GM12878 (cell line): ENCODE results near the gene CDK5R2. TPM values are rescaled to one million over a fixed set of nuclear protein-coding genes. Genes with fewer than 3 reads are reported as not detected.

Experiments used
- ATAC-seq: fragments of 200-7000 bp; cut with Tn5 transposase; 3 replicates; pipeline ENCODE4 v1.9.1; 2020; ENCODE audit warnings: mild to moderate bottlenecking, moderate library complexity
- BruUV-seq: library from RNA; stranded (reverse); fragments of 400-500 nt; replicated peaks from 2 replicates; lab custom pipeline; 2021; lab: Mats Ljungman, UMichigan
- CTCF ChIA-PET: fragments of 300-600 bp; sonication (Branson Sonifier 250); formaldehyde crosslinking; extraction: SDS; loops from one replicate; lab custom pipeline; 2021; ENCODE audit warnings: inconsistent platforms; lab: Yijun Ruan, JAX
- POLR2A ChIA-PET: fragments of 350-600 bp; formaldehyde crosslinking; extraction: SDS; loops from one replicate; lab custom pipeline; 2021; ENCODE audit warnings: inconsistent platforms; lab: Charles Lee
- RAD21 ChIA-PET: fragments of 300-600 bp; sonication (Branson Sonifier 250); formaldehyde crosslinking; loops from one replicate; lab custom pipeline; 2023; ENCODE audit warnings: antibody characterized with exemption; ENCODE audit not compliant: unreplicated experiment; lab: Charles Lee
- SMC1A ChIA-PET: fragments of 300-600 bp; sonication (Branson Sonifier 250); formaldehyde crosslinking; loops from one replicate; lab custom pipeline; 2023; ENCODE audit not compliant: unreplicated experiment, uncharacterized antibody; lab: Charles Lee
- DNase-seq: peaks from one replicate; pipeline ENCODE4 v3.0.0-alpha.2; 2011; ENCODE audit warnings: low read depth, low spot score
- FAIRE-seq: peaks from 3 replicates; lab custom pipeline; 2011; peaks lifted over from hg19 to GRCh38; lab: Jason Lieb, UNC
- H2AFZ ChIP-seq: 2 replicates; pipeline ENCODE4 v1.6.0; 2011; ENCODE audit warnings: low read depth, low read length, control low read depth; ENCODE audit not compliant: control insufficient read depth
- H3K27ac ChIP-seq: 2 replicates; pipeline ENCODE4 v1.5.1; 2011; ENCODE audit warnings: control low read depth; ENCODE audit not compliant: control insufficient read depth, insufficient read depth
- H3K27me3 ChIP-seq, 2 experiments: replicated peaks in 1 of 2; 2 replicates each; pipeline versions ENCODE4 v1.6.0 to v1.6.1; 2011; ENCODE audit warnings: low read length in 1 of 2; ENCODE audit not compliant: control insufficient read depth in 2 of 2, insufficient read depth in 2 of 2
- H3K36me3 ChIP-seq, 2 experiments: 2 replicates each; pipeline ENCODE4 v1.5.1; 2011; ENCODE audit warnings: low read length in 1 of 2; ENCODE audit not compliant: control insufficient read depth in 2 of 2, insufficient read depth in 2 of 2
- H3K4me1 ChIP-seq: 2 replicates; pipeline ENCODE4 v1.6.1; 2011; ENCODE audit warnings: mild to moderate bottlenecking, low read length, moderate library complexity, mixed read lengths; ENCODE audit not compliant: control insufficient read depth, insufficient read depth
- H3K4me2 ChIP-seq: 2 replicates; pipeline ENCODE4 v1.6.0; 2011; ENCODE audit warnings: control low read depth; ENCODE audit not compliant: control insufficient read depth, insufficient read depth
- H3K4me3 ChIP-seq: fragments of 200-600 bp; sonication (generic); 2 replicates; pipeline ENCODE4 v1.5.1; 2016
- H3K79me2 ChIP-seq: 2 replicates; pipeline ENCODE4 v1.6.0; 2011; ENCODE audit warnings: low read length; ENCODE audit not compliant: control insufficient read depth, insufficient read depth
- H3K9ac ChIP-seq: 2 replicates; pipeline ENCODE4 v1.8.0; 2011; ENCODE audit warnings: low read length, control low read depth, mixed read lengths; ENCODE audit not compliant: control insufficient read depth, insufficient read depth
- H3K9me3 ChIP-seq: replicated peaks from 3 replicates; pipeline ENCODE4 v1.5.1; 2011; ENCODE audit warnings: mild to moderate bottlenecking, low read length; ENCODE audit not compliant: control insufficient read depth, insufficient read depth
- H4K20me1 ChIP-seq: 2 replicates; pipeline ENCODE4 v1.6.0; 2011; ENCODE audit not compliant: control insufficient read depth, insufficient read depth
- BCL11A ChIP-seq: IDR thresholded peaks from 2 replicates; pipeline ENCODE4 v1.6.1; 2011; ENCODE audit warnings: low read depth, low read length
- CEBPZ ChIP-seq: fragments of 150-350 bp; IDR thresholded peaks from 2 replicates; pipeline ENCODE4 v1.6.1; 2016; ENCODE audit warnings: low read depth, low read length
- CHD2 ChIP-seq: IDR thresholded peaks from 2 replicates; pipeline ENCODE4 v1.6.1; 2011; ENCODE audit warnings: low read depth, low read length, improper control_type of control experiment, borderline replicate concordance
- CHD4 ChIP-seq: fragments of 200-600 bp; sonication (generic); IDR thresholded peaks from 2 replicates; pipeline ENCODE4 v1.6.1; 2016; ENCODE audit warnings: mild to moderate bottlenecking
- CTCF ChIP-seq, 3 experiments: IDR thresholded peaks in 2 of 3; conservative IDR thresholded peaks in 1 of 3; 2 replicates each; pipeline ENCODE4 v1.5.1; 2011; ENCODE audit warnings: low read depth in 3 of 3, low read length in 3 of 3, mild to moderate bottlenecking in 3 of 3, control low read depth in 2 of 3, moderate library complexity in 2 of 3, inconsistent platforms in 1 of 3, mixed read lengths in 1 of 3; ENCODE audit not compliant: control insufficient read depth in 2 of 3, insufficient read depth in 1 of 3; ENCODE audit errors: extremely low read depth in 1 of 3
- EP300 ChIP-seq, 2 experiments: fragments of 150-350 bp in 1 of 2; IDR thresholded peaks; 2 replicates each; pipeline ENCODE4 v1.6.1; 2011 to 2012; ENCODE audit warnings: low read depth in 2 of 2, low read length in 2 of 2, borderline replicate concordance in 1 of 2, improper control_type of control experiment in 1 of 2, inconsistent platforms in 1 of 2; ENCODE audit not compliant: control insufficient read depth in 1 of 2
- ESRRA ChIP-seq: IDR thresholded peaks from 2 replicates; pipeline ENCODE4 v1.6.1; 2012; ENCODE audit warnings: mild to moderate bottlenecking, low read length, improper control_type of control experiment
- JUNB ChIP-seq: IDR thresholded peaks from 2 replicates; pipeline ENCODE4 v1.6.1; 2016; ENCODE audit warnings: antibody characterized with exemption, mild to moderate bottlenecking
- LARP7 ChIP-seq: fragments of 450-650 bp; IDR thresholded peaks from 2 replicates; pipeline ENCODE4 v1.6.1; 2017; ENCODE audit warnings: mild to moderate bottlenecking
- PML ChIP-seq: IDR thresholded peaks from 2 replicates; pipeline ENCODE4 v1.6.1; 2012; ENCODE audit warnings: low read length, inconsistent platforms
- RB1 ChIP-seq: fragments of 450-650 bp; formaldehyde crosslinking; IDR thresholded peaks from 2 replicates; pipeline ENCODE4 v1.6.1; 2017; ENCODE audit warnings: mild to moderate bottlenecking, borderline replicate concordance
- SPI1 ChIP-seq: IDR thresholded peaks from 2 replicates; pipeline ENCODE4 v1.6.1; 2011; ENCODE audit warnings: low read depth, mild to moderate bottlenecking, low read length, moderate library complexity, borderline replicate concordance; ENCODE audit not compliant: insufficient read depth
- TCF12 ChIP-seq: IDR thresholded peaks from 2 replicates; pipeline ENCODE4 v1.6.1; 2011; ENCODE audit warnings: low read depth, mild to moderate bottlenecking, low read length
- ZBTB11 ChIP-seq: fragments of 450-650 bp; formaldehyde crosslinking; IDR thresholded peaks from 2 replicates; pipeline ENCODE4 v1.5.0; 2022; ENCODE audit warnings: mild to moderate bottlenecking, missing genetic modification characterization
- ZNF622 ChIP-seq: fragments of 450-650 bp; IDR thresholded peaks from 2 replicates; pipeline ENCODE4 v1.6.1; 2017; ENCODE audit warnings: mild to moderate bottlenecking, inconsistent platforms
- WGBS: methylation state at CpG from one replicate; pipeline ENCODE4 v1.1.6; 2016; ENCODE audit warnings: low lambda C conversion rate; ENCODE audit not compliant: insufficient replicate concordance, insufficient coverage; ENCODE audit errors: missing lambda C conversion rate; 5-methylcytosine and 5-hydroxymethylcytosine counted together
- in situ Hi-C: fragments of 300-500 bp; cut with MboI; formaldehyde crosslinking; loops from 9 replicates; pipeline ENCODE4 v1.14.3; 2018; ENCODE audit warnings: mixed read lengths
- intact Hi-C: fragments of 100-400 bp; cut with micrococcal nuclease; formaldehyde crosslinking; loops from one replicate; pipeline ENCODE4 v1.14.2; 2022; ENCODE audit not compliant: unreplicated experiment
- polyA plus RNA-seq, 11 experiments: library from polyadenylated mRNA; depleted of rRNA in 4 of 11; unstranded in 6 of 11; stranded (reverse) in 5 of 11; fragments of >200 nt; fragmentation: Nextera tagmentation in 4 of 11; fragmentation: Illumina TruSeq in 1 of 11; extraction: Ambion mirVana in 4 of 11; extraction: Trizol in 1 of 11; gene quantifications; 1 replicate in 1 of 11; 2 replicates in 10 of 11; pipeline versions ENCODE4 v1.2.1 to v1.2.3, GENCODE V29; 2011 to 2016; ENCODE audit warnings: inconsistent platforms in 2 of 11, missing spikeins in 2 of 11, low read depth in 1 of 11
- total RNA-seq, 4 experiments: library from RNA; depleted of rRNA in 3 of 4; stranded (reverse); fragments of >200 nt in 3 of 4; fragmentation: Illumina TruSeq in 1 of 4; extraction: Trizol in 1 of 4; gene quantifications; 2 replicates each; pipeline versions ENCODE4 v1.2.1 to v1.2.3, GENCODE V29; 2013 to 2021

The CDK5R2 gene
- total and polyA plus RNA-seq, 10 of the 15 experiments (the other 5 are each of a cell fraction or from before 2014, with no cell fraction given): not detected

- TF ChIP-seq ZBTB11 (CRISPR knock-in tag) (no peak), CTCF (IDR thresholded peaks at IDR 0.05 in 2 of 3, conservative IDR thresholded peaks at IDR 0.05 in 1 of 3; ENCODE audit: control insufficient read depth in 2 of 3, extremely low read depth in 1 of 3, insufficient read depth in 1 of 3, low read depth in 3 of 3, low read length in 3 of 3) (no peak), PML (no peak), ESRRA (no peak)
- TF ChIP-seq, all 136 proteins: peak for 0
Observed at GRCh38 chr2:218996937-218997336, 37.5 kb downstream of the CDK5R2 start (continued).

GRCh38 chr2:218997731-218998130, 38.3 kb downstream of the CDK5R2 start:
- BruUV-seq: no TSS peak
- TF ChIP-seq ZNF622: no peak
- TF ChIP-seq CHD2: no peak
- TF ChIP-seq CHD4: no peak
- TF ChIP-seq LARP7: no peak
- no peak for TF ChIP-seq TCF12
- TF ChIP-seq BCL11A: no peak
- no peak for TF ChIP-seq SPI1
- no peak for TF ChIP-seq RB1
- TF ChIP-seq JUNB: no peak
- TF ChIP-seq CEBPZ: no peak
- TF ChIP-seq EP300 (IDR thresholded peaks at IDR 0.05; ENCODE audit: borderline replicate concordance in 1 of 2, control insufficient read depth in 1 of 2, low read depth in 2 of 2, low read length in 2 of 2): no peak

More at GRCh38 chr2:218997731-218998130, 38.3 kb downstream of the CDK5R2 start:
- no peaks in the 10 kb centered on the region for H3K36me3 ChIP-seq
- H3K9ac ChIP-seq: no peak overlapping the region
- ATAC-seq (no peak), DNase-seq (no peak), FAIRE-seq (no peak)
- no peaks in the 10 kb centered on the region for H3K9me3 ChIP-seq
- no peaks in the 10 kb centered on the region for H4K20me1 ChIP-seq
- ChIA-PET POLR2A (no interaction called here), CTCF (interaction anchor here (1.0 to 2.8 kb wide), 2 partner anchors 60 to 159 kb away, joined by 3 to 8 read pairs; no protein-coding TSS in a partner anchor), RAD21 (interaction anchor here (1.1 kb wide), 1 partner anchor 106 kb away, joined by 3 read pairs; no protein-coding TSS in a partner anchor), SMC1A (no interaction called here)
- no peak overlapping the region for H3K27ac ChIP-seq
- intact Hi-C loops: no loop called here
- H3K4me1 ChIP-seq: no peaks in the 10 kb centered on the region
- H3K4me3 ChIP-seq: no peak overlapping the region
- peaks cover 21 to 23% of the 10 kb centered on the region in 2 experiments for H3K27me3 ChIP-seq
- H3K79me2 ChIP-seq: no peaks in the 10 kb centered on the region
- H3K4me2 ChIP-seq: no peak overlapping the region
- 0% methylated on average over 2 of the region's 2 CpGs for WGBS
- in situ Hi-C loops: no loop called here
- H2AFZ ChIP-seq: no peak overlapping the region
